ENCODE measurements around the gene RRM2.
"Not testable (repeated sequence)": the region's sequence is repeated elsewhere in the genome, so short reads cannot be mapped to it uniquely, and the experiment has no call there.

Gene RRM2

GRCh38 chr2:10091182-10091888 lies 31.2 kb upstream of the RRM2 start:
- no peak for DNase-seq (ENCODE audit: low spot score)

GRCh38 chr2:10091889-10092244 lies 30.7 kb upstream of the RRM2 start:
- DNase-seq (ENCODE audit: low spot score): not testable (repeated sequence)

- DNase-seq (ENCODE audit: low spot score): no peak
Measured at GRCh38 chr2:10094271-10094814, 28.2 kb upstream of the RRM2 start.

GRCh38 chr2:10095175-10095574 lies 27.4 kb upstream of the RRM2 start:
- DNase-seq (ENCODE audit: low spot score): no peak

DNA sequence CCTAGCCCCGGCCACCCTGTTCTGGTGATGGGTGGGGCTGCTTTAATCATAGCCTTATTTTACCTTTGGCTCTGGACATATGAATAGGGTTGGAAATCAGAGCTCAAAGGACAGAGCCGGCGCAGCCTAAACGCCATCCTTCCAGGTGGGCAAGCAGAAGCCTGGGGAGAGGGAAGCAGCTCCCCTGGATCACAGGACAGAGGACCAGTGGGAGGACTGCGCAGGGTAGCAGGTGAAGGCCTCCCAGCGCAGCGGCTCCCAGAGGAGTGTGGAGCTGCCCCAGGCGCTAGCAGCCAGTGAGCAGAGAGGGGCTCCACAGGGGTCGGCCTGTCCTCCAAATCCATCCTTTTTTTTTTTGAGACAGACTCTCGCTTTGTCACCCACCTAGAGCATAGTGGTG lies 25.9 kb upstream of the RRM2 start:
- DNase-seq (ENCODE audit: low spot score): no peak

GRCh38 chr2:10097352-10098148 lies 25.0 kb upstream of the RRM2 start:
- DNase-seq (ENCODE audit: low spot score): peak; percentile 96

GRCh38 chr2:10101491-10101890 lies 21.0 kb upstream of the RRM2 start:
- no peak for DNase-seq (ENCODE audit: low spot score)

GRCh38 chr2:10103179-10103578 lies 19.4 kb upstream of the RRM2 start:
- no peak for DNase-seq (ENCODE audit: low spot score)

DNA sequence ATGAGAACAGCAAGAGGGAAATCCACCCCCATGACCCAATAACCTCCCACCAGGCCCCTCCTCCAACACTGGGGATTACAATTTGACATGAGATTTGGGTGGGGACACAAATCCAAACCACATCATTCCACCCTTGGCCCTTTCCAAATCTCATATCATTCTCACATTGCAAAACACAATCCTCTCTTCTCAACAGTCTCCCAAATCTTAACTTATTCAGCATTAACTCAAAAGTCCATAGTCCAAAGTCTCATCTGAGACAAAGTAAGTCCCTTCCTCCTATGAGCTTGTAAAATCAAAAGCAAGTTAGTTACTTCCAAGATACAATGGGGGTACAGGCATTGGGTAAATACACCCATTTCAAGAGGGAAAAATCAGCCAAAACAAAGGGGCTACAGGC lies 17.6 kb upstream of the RRM2 start:
- DNase-seq (ENCODE audit: low spot score): not testable (repeated sequence)

GRCh38 chr2:10109311-10109710 lies 13.2 kb upstream of the RRM2 start:
- no peak for DNase-seq (ENCODE audit: low spot score)

- no peak for DNase-seq (ENCODE audit: low spot score)
Measured at GRCh38 chr2:10119027-10119325, 3.6 kb upstream of the RRM2 start.

DNA sequence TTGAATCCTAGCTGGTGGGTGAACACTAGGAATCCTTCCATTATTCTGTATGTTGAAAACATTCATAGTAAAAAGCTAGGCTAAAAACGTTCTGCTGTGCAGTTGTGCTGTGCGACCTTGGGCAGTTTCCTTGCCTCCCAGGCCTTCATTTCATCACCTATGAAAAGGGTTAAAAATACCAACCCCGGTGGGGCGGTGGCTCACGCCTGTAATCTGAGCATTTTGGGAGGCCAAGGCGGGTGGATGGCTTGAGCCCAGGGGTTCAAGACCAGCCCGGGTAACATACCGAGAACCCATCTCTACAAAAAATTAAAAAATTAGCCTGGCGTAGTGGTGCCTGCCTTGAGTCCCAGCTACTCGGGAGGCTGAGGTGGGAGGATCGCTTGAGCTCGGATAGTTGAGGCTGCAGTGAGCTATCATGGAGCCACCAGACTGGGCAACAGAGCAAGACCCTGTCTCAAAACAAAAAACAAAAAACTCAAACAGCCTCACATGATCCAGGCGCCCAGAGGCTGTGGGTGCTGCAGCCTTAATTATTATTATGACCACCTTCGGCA lies 2.9 kb upstream of the RRM2 start:
- no peak for DNase-seq (ENCODE audit: low spot score)

- peak; percentile 96 for DNase-seq (ENCODE audit: low spot score)
Measured at GRCh38 chr2:10120158-10120876, 2.2 kb upstream of the RRM2 start.

- DNase-seq (ENCODE audit: low spot score): no peak
Measured at GRCh38 chr2:10120877-10121574, 1.5 kb upstream of the RRM2 start.

DNA sequence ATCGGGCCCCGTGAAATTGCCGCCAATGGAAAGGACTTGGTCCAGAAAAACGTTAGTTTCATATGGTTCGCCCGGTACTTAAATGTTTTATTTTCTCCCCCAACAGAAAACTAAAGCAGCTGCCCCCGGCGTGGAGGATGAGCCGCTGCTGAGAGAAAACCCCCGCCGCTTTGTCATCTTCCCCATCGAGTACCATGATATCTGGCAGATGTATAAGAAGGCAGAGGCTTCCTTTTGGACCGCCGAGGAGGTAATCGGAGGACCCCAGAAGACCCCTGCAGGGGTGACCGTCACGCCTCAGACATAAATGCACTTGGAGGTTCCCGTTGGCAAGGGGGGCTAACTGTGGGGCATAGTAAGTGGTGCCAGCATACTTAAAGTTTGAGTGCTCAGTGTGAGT lies 742 bp downstream of the RRM2 start:
- DNase-seq (ENCODE audit: low spot score): no peak

- DNase-seq (ENCODE audit: low spot score): peak; percentile 55
Measured at GRCh38 chr2:10124538-10125045, 2.1 kb downstream of the RRM2 start.

GRCh38 chr2:10125842-10126631 lies 3.5 kb downstream of the RRM2 start:
- no peak for DNase-seq (ENCODE audit: low spot score)

- no peak for DNase-seq (ENCODE audit: low spot score)
Measured at GRCh38 chr2:10126632-10127026, 4.1 kb downstream of the RRM2 start.

GRCh38 chr2:10128420-10128819 lies 5.9 kb downstream of the RRM2 start:
- no peak for DNase-seq (ENCODE audit: low spot score)

DNA sequence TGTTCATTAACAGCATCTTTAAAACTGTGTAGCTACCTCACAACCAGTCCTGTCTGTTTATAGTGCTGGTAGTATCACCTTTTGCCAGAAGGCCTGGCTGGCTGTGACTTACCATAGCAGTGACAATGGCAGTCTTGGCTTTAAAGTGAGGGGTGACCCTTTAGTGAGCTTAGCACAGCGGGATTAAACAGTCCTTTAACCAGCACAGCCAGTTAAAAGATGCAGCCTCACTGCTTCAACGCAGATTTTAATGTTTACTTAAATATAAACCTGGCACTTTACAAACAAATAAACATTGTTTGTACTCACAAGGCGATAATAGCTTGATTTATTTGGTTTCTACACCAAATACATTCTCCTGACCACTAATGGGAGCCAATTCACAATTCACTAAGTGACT lies 7.0 kb downstream of the RRM2 start:
- DNase-seq (ENCODE audit: low spot score): no peak

DNA sequence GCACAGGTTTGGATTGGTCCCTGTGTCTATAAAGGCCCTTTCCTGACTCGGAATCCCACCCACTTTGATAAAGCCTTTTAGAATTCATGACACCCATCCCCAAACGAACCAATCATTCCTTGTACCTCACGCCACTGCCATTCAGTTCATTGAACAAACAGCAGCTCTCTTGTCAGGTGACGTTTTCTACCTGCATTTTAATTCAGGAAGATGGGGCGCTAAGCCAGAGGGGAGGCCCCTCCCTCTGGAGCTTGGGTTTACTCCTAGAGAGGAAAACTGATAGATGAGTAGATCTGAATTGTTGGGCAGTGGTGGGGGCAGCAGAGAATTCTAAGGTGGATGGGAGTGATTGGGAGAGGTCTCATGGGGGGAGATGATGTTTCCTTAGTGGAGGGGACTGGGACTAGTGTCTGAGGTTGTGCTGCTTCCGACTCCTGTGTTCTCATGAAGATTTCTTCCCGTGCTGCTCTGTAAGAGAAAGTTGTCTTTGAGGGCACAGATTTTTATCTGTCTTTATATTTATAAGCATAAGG lies 9.6 kb downstream of the RRM2 start:
- DNase-seq (ENCODE audit: low spot score): no peak

Measured in AG20443 (cell line).